Adrenal gland (tissue), 5 donors: Measurements from ENCODE around the gene RNF181.

Experiments
- CTCF ChIP-seq, 6 experiments: fragments of 450-650 bp in 4 of 6; fragments of 200-600 bp in 2 of 6; sonication (generic) in 1 of 6; IDR thresholded peaks; 1 replicate in 5 of 6; 2 replicates in 1 of 6; pipeline versions ENCODE4 v1.5.1 to v1.8.0; 2016 to 2021; ENCODE audit warnings: antibody characterized with exemption in 6 of 6, mild to moderate bottlenecking in 2 of 6, moderate library complexity in 1 of 6
- POLR2A ChIP-seq, 2 donors: fragments of 450-650 bp; IDR thresholded peaks; one replicate each; pipeline ENCODE4 v1.6.1; 2017; ENCODE audit warnings: antibody characterized with exemption in 2 of 2, mild to moderate bottlenecking in 2 of 2, moderate library complexity in 1 of 2
- donor health status: DM: no; HTN: no; CAD: no.

GRCh38 chr2:85600235-85600575 lies 4.7 kb downstream of the RNF181 start:
- TF ChIP-seq CTCF (IDR thresholded peaks at IDR 0.05) (no peak), POLR2A (IDR thresholded peaks at IDR 0.05) (no peak)
